Chondrocyte (in vitro differentiated cells): ENCODE results near the gene TAGLN. TPM values are rescaled to one million over a fixed set of nuclear protein-coding genes. Genes with fewer than 3 reads are reported as not detected.

ENCODE experiments used
- DNase-seq: peaks from one replicate; pipeline ENCODE4 v3.0.0; 2021; ENCODE audit warnings: mixed read lengths, low spot score
- H3K27ac Mint-ChIP-seq: one replicate; pipeline ENCODE4 v1.8.0; 2021; ENCODE audit warnings: mild to moderate bottlenecking, moderate library complexity, mixed read lengths; ENCODE audit not compliant: unreplicated experiment
- H3K27me3 Mint-ChIP-seq: 2 replicates; pipeline ENCODE4 v1.8.0; 2021; ENCODE audit warnings: low read depth, mixed read lengths
- H3K36me3 Mint-ChIP-seq: 2 replicates; pipeline ENCODE4 v1.8.0; 2021; ENCODE audit warnings: low read depth, mixed read lengths
- H3K4me1 Mint-ChIP-seq: 2 replicates; pipeline ENCODE4 v1.8.0; 2021; ENCODE audit warnings: low read depth, mild to moderate bottlenecking, mixed read lengths
- H3K4me3 Mint-ChIP-seq: one replicate; pipeline ENCODE4 v1.8.0; 2021; ENCODE audit warnings: mild to moderate bottlenecking, moderate library complexity, mixed read lengths; ENCODE audit not compliant: unreplicated experiment
- H3K9me3 Mint-ChIP-seq: 2 replicates; pipeline ENCODE4 v1.8.0; 2021; ENCODE audit warnings: low read depth, mixed read lengths
- total RNA-seq: library from RNA; stranded (reverse); gene quantifications from 3 replicates; pipeline ENCODE4 v1.2.1, GENCODE V29; 2021
- TF ChIP-seq, protein P1 (sequence below): fragments of 200-600 bp; sonication (generic); IDR thresholded peaks from 2 replicates; pipeline ENCODE4 v1.5.0; 2021; ENCODE audit warnings: antibody characterized with exemption, mild to moderate bottlenecking, moderate library complexity

The TAGLN gene
- total RNA-seq, 1 donor from 2014 or later: 4,666 TPM

- H3K27ac Mint-ChIP-seq: peak overlapping the region; percentile 51
- H3K4me3 Mint-ChIP-seq: no peak overlapping the region
- H3K9me3 Mint-ChIP-seq: no peaks in the 10 kb centered on the region
- H3K4me1 Mint-ChIP-seq: peaks cover 18% of the 10 kb centered on the region
- H3K27me3 Mint-ChIP-seq: no peaks in the 10 kb centered on the region
- DNase-seq: peak; percentile 24
- peaks cover 14% of the 10 kb centered on the region for H3K36me3 Mint-ChIP-seq
- TF ChIP-seq, protein P1, sequence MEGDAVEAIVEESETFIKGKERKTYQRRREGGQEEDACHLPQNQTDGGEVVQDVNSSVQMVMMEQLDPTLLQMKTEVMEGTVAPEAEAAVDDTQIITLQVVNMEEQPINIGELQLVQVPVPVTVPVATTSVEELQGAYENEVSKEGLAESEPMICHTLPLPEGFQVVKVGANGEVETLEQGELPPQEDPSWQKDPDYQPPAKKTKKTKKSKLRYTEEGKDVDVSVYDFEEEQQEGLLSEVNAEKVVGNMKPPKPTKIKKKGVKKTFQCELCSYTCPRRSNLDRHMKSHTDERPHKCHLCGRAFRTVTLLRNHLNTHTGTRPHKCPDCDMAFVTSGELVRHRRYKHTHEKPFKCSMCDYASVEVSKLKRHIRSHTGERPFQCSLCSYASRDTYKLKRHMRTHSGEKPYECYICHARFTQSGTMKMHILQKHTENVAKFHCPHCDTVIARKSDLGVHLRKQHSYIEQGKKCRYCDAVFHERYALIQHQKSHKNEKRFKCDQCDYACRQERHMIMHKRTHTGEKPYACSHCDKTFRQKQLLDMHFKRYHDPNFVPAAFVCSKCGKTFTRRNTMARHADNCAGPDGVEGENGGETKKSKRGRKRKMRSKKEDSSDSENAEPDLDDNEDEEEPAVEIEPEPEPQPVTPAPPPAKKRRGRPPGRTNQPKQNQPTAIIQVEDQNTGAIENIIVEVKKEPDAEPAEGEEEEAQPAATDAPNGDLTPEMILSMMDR: no peak
Measured at GRCh38 chr11:117171404-117172061, 27.6 kb upstream of the TAGLN start.

DNA sequence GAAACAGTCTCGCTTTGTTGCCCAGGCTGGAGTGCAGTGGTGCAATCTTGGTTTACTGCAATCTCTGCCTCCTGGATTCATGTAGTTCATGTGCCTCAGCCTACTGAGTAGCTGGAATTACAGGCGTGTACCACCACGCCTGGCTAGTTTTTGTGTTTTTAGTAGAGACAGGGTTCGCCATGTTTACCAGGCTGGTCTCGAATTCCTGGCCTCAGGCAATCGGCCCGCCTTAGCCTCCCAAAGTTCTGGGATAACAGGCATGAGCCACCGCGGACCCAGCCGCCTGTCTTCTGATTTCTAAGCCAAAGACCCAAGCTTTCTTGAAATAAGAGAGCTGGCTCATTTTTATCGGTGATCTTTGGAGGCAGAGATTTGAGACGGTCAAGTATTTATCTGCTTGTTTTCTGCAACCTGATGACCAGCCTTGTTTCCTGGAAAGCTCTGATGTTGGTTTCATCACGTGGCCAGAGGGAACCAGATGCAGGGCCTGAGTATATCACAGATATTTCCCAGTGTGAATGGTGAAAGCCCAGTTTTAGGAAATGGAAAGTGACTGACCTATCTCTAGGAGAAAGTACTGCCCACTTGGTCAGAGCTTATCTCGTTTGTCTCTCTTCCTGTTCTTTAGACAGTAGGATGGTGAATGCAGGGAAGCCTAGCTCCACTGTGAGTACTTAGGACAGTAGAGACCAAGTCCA, 26.3 kb upstream of the TAGLN start:
- DNase-seq: peak; percentile 27
- TF ChIP-seq, protein P1: no peak
- Mint-ChIP-seq H3K4me3 (no peak overlapping the region), H3K4me1 (peaks cover 21% of the 10 kb centered on the region), H3K9me3 (no peaks in the 10 kb centered on the region), H3K27ac (peak overlapping the region; percentile 60), H3K36me3 (peaks cover 12% of the 10 kb centered on the region), H3K27me3 (no peaks in the 10 kb centered on the region)

DNA sequence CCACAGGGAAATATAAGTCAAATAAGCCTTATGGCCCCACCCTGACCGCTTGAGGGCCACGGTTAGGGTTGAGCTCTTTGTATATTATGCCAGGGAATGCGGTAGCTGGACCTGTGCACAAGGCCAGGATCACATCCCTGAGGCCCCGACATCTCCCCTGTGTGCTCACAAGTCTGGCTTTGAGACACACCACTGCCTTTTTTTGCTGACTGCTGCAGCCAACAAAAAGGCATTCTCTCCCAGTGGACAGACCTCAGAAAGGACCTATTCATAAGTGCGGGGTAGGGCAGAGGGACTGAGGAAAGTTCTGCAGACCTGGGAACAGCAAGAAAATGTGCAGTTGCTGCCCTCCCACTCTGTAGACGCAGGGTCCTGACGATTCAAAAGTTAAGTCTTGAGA, 24.1 kb upstream of the TAGLN start:
- no peak for DNase-seq
- no peaks in the 10 kb centered on the region for H3K9me3 Mint-ChIP-seq
- H3K36me3 Mint-ChIP-seq: peaks cover 10% of the 10 kb centered on the region
- H3K27ac Mint-ChIP-seq: no peak overlapping the region
- H3K27me3 Mint-ChIP-seq: no peaks in the 10 kb centered on the region
- H3K4me3 Mint-ChIP-seq: no peak overlapping the region
- peaks cover 35% of the 10 kb centered on the region for H3K4me1 Mint-ChIP-seq
- TF ChIP-seq, protein P1: no peak

GRCh38 chr11:117175781-117176180, 23.4 kb upstream of the TAGLN start:
- DNase-seq: peak; percentile 19
- no peaks in the 10 kb centered on the region for H3K9me3 Mint-ChIP-seq
- H3K27me3 Mint-ChIP-seq: no peaks in the 10 kb centered on the region
- no peak overlapping the region for H3K4me3 Mint-ChIP-seq
- TF ChIP-seq, protein P1: no peak
- H3K36me3 Mint-ChIP-seq: peaks cover 6% of the 10 kb centered on the region
- H3K4me1 Mint-ChIP-seq: peaks cover 38% of the 10 kb centered on the region
- H3K27ac Mint-ChIP-seq: no peak overlapping the region

GRCh38 chr11:117176186-117176585, 23.0 kb upstream of the TAGLN start:
- Mint-ChIP-seq H3K27me3 (no peaks in the 10 kb centered on the region), H3K27ac (no peak overlapping the region), H3K36me3 (peaks cover 3% of the 10 kb centered on the region), H3K4me3 (no peak overlapping the region), H3K9me3 (no peaks in the 10 kb centered on the region), H3K4me1 (peaks cover 39% of the 10 kb centered on the region)
- no peak for DNase-seq
- TF ChIP-seq, protein P1: no peak
